WTC11 (cell line): ENCODE measurements around the gene ZMYND8. TPM values are rescaled to one million over a fixed set of nuclear protein-coding genes. Genes with fewer than 3 reads are reported as not detected.

Source experiments
- ATAC-seq: fragments of 200-7000 bp; cut with Tn5 transposase; 2 replicates; pipeline ENCODE4 v1.10.0; 2021; ENCODE audit warnings: mild to moderate bottlenecking, moderate library complexity
- CTCF ChIA-PET: fragments of 300-600 bp; sonication (Branson Sonifier 250); formaldehyde crosslinking; loops from one replicate; lab custom pipeline; 2021; ENCODE audit warnings: antibody characterized with exemption; lab: Charles Lee
- POLR2A ChIA-PET: fragments of 350-600 bp; sonication (Branson Sonifier 250); formaldehyde crosslinking; loops from one replicate; lab custom pipeline; 2021; ENCODE audit warnings: antibody characterized with exemption; lab: Charles Lee
- DNase-seq: peaks from one replicate; pipeline ENCODE4 v3.0.0; 2021; ENCODE audit warnings: low spot score
- H3K27ac Mint-ChIP-seq: 2 replicates; pipeline ENCODE4 v1.8.0; 2021; ENCODE audit warnings: mixed read lengths
- H3K27me3 Mint-ChIP-seq: 2 replicates; pipeline ENCODE4 v1.8.0; 2021; ENCODE audit warnings: low read depth, mild to moderate bottlenecking, moderate library complexity, mixed read lengths
- H3K36me3 Mint-ChIP-seq: 2 replicates; pipeline ENCODE4 v1.8.0; 2021; ENCODE audit warnings: mixed read lengths
- H3K4me1 Mint-ChIP-seq: 2 replicates; pipeline ENCODE4 v1.8.0; 2022; ENCODE audit warnings: mixed read lengths
- H3K4me3 Mint-ChIP-seq: 2 replicates; pipeline ENCODE4 v1.8.0; 2021; ENCODE audit warnings: mild to moderate bottlenecking, moderate library complexity, mixed read lengths
- H3K9me3 Mint-ChIP-seq: 2 replicates; pipeline ENCODE4 v1.8.0; 2021; ENCODE audit warnings: mixed read lengths
- AR ChIP-seq: fragments of 250-450 bp; sonication (Bioruptor Pico); IDR thresholded peaks from 2 replicates; pipeline ENCODE4 v1.9.0; 2021; ENCODE audit warnings: mild to moderate bottlenecking
- ATF3 ChIP-seq: sonication (generic); formaldehyde crosslinking; conservative IDR thresholded peaks from 2 replicates; pipeline ENCODE4 v1.8.1; 2022; ENCODE audit warnings: mild to moderate bottlenecking, missing genetic modification reagents
- CDX4 ChIP-seq: fragments of 250-450 bp; sonication (Bioruptor Pico); IDR thresholded peaks from 2 replicates; pipeline ENCODE4 v1.9.0; 2021; ENCODE audit warnings: moderate library complexity, mild to moderate bottlenecking, inconsistent platforms, borderline replicate concordance
- ERG ChIP-seq: fragments of 250-450 bp; sonication (Bioruptor Pico); IDR thresholded peaks from 2 replicates; pipeline ENCODE4 v1.8.0; 2021; ENCODE audit warnings: mild to moderate bottlenecking
- ETV6 ChIP-seq: sonication (generic); formaldehyde crosslinking; IDR thresholded peaks from 2 replicates; pipeline ENCODE4 v1.8.1; 2022; ENCODE audit warnings: mild to moderate bottlenecking, missing genetic modification reagents
- FOXJ3 ChIP-seq: sonication (generic); formaldehyde crosslinking; IDR thresholded peaks from 2 replicates; pipeline ENCODE4 v1.9.0; 2021; ENCODE audit warnings: missing genetic modification reagents, mild to moderate bottlenecking, borderline replicate concordance
- FOXP1 ChIP-seq: sonication (generic); formaldehyde crosslinking; IDR thresholded peaks from 2 replicates; pipeline ENCODE4 v1.8.0; 2022; ENCODE audit warnings: missing genetic modification reagents, mild to moderate bottlenecking, moderate library complexity, borderline replicate concordance
- GABPB1 ChIP-seq: sonication (generic); formaldehyde crosslinking; IDR thresholded peaks from 2 replicates; pipeline ENCODE4 v1.8.1; 2023; ENCODE audit warnings: mild to moderate bottlenecking, missing genetic modification reagents
- HMGA2 ChIP-seq: fragments of 250-450 bp; sonication (Bioruptor Pico); IDR thresholded peaks from 2 replicates; pipeline ENCODE4 v1.4.0; 2021; ENCODE audit warnings: mild to moderate bottlenecking, moderate library complexity
- HMGXB4 ChIP-seq: sonication (generic); formaldehyde crosslinking; IDR thresholded peaks from 2 replicates; pipeline ENCODE4 v1.8.1; 2023; ENCODE audit warnings: mild to moderate bottlenecking, moderate library complexity, missing genetic modification reagents
- IRF2 ChIP-seq: sonication (generic); formaldehyde crosslinking; IDR thresholded peaks from 2 replicates; pipeline ENCODE4 v1.8.0; 2022; ENCODE audit warnings: low read depth, missing genetic modification reagents, borderline replicate concordance
- RORB ChIP-seq: fragments of 250-450 bp; sonication (Bioruptor Pico); IDR thresholded peaks from 2 replicates; pipeline ENCODE4 v1.9.0; 2021; ENCODE audit warnings: mild to moderate bottlenecking
- SP1 ChIP-seq: sonication (generic); formaldehyde crosslinking; conservative IDR thresholded peaks from 2 replicates; pipeline ENCODE4 v1.8.1; 2022; ENCODE audit warnings: missing genetic modification reagents
- ZNF232 ChIP-seq: sonication (generic); formaldehyde crosslinking; IDR thresholded peaks from 2 replicates; pipeline ENCODE4 v1.8.0; 2022; ENCODE audit warnings: mild to moderate bottlenecking, missing genetic modification reagents
- ZNF423 ChIP-seq: fragments of 250-450 bp; sonication (Bioruptor Pico); IDR thresholded peaks from 2 replicates; pipeline ENCODE4 v2.1.2; 2022; ENCODE audit warnings: mild to moderate bottlenecking, moderate library complexity
- ZSCAN18 ChIP-seq: fragments of 250-450 bp; sonication (Bioruptor Pico); IDR thresholded peaks from 2 replicates; pipeline ENCODE4 v2.1.2; 2022; ENCODE audit warnings: mild to moderate bottlenecking, moderate library complexity
- total RNA-seq: library from RNA; stranded (reverse); gene quantifications from 3 replicates; pipeline ENCODE4 v1.2.3, GENCODE V29; 2021
- TF ChIP-seq, protein P1 (sequence below): sonication (generic); formaldehyde crosslinking; IDR thresholded peaks from 2 replicates; pipeline ENCODE4 v1.8.0; 2023; ENCODE audit warnings: mild to moderate bottlenecking, missing genetic modification reagents
- TF ChIP-seq, protein P2 (sequence below): sonication (generic); formaldehyde crosslinking; IDR thresholded peaks from 2 replicates; pipeline ENCODE4 v1.8.0; 2022; ENCODE audit warnings: mild to moderate bottlenecking, missing genetic modification reagents
- TF ChIP-seq, protein P3 (sequence below): sonication (generic); formaldehyde crosslinking; IDR thresholded peaks from 2 replicates; pipeline ENCODE4 v1.8.1; 2023; ENCODE audit warnings: mild to moderate bottlenecking, missing genetic modification reagents

ZMYND8 gene
- total RNA-seq, 1 experiment from 2014 or later: 114 TPM

DNA sequence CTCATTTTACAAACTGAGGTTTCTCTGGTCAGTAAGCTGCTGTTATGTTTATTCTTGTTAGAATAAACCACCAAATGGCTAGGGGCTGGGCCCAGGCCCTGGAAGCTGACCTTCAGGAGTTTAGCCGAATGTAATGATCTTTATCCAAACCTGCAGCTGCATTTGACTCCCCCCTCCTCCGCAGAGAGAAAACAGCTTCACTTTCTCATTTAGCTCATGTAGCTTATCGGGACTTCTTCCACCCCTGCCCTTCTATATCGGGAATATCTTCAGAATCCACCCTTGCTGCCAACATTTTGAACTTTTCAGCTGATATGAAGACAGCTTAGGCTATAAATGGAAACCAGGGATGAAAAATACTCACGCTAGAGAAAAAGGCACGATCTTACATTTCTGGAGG, 102.6 kb downstream of the ZMYND8 start:
- DNase-seq (no peak), ATAC-seq (no peak)
- H3K4me1 Mint-ChIP-seq: no peaks in the 10 kb centered on the region
- H3K36me3 Mint-ChIP-seq: peaks cover 70% of the 10 kb centered on the region
- CTCF ChIA-PET: interaction anchor here (0.7 to 4.4 kb wide), 2 partner anchors 130 to 248 kb away, joined by 3 to 16 read pairs; partner anchors contain the start of gene NCOA3
- H3K9me3 Mint-ChIP-seq: no peaks in the 10 kb centered on the region
- H3K27ac Mint-ChIP-seq: peak overlapping the region; percentile 93
- no peak overlapping the region for H3K4me3 Mint-ChIP-seq
- H3K27me3 Mint-ChIP-seq: no peaks in the 10 kb centered on the region
- POLR2A ChIA-PET: no interaction called here
- TF ChIP-seq FOXJ3 (CRISPR knock-in tag) (no peak), HMGXB4 (CRISPR knock-in tag) (no peak), ERG (no peak), ATF3 (CRISPR knock-in tag) (no peak), GABPB1 (CRISPR knock-in tag) (no peak), FOXP1 (no peak)
- TF ChIP-seq, protein P1, sequence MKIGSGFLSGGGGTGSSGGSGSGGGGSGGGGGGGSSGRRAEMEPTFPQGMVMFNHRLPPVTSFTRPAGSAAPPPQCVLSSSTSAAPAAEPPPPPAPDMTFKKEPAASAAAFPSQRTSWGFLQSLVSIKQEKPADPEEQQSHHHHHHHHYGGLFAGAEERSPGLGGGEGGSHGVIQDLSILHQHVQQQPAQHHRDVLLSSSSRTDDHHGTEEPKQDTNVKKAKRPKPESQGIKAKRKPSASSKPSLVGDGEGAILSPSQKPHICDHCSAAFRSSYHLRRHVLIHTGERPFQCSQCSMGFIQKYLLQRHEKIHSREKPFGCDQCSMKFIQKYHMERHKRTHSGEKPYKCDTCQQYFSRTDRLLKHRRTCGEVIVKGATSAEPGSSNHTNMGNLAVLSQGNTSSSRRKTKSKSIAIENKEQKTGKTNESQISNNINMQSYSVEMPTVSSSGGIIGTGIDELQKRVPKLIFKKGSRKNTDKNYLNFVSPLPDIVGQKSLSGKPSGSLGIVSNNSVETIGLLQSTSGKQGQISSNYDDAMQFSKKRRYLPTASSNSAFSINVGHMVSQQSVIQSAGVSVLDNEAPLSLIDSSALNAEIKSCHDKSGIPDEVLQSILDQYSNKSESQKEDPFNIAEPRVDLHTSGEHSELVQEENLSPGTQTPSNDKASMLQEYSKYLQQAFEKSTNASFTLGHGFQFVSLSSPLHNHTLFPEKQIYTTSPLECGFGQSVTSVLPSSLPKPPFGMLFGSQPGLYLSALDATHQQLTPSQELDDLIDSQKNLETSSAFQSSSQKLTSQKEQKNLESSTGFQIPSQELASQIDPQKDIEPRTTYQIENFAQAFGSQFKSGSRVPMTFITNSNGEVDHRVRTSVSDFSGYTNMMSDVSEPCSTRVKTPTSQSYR: no peak
- TF ChIP-seq, protein P2, sequence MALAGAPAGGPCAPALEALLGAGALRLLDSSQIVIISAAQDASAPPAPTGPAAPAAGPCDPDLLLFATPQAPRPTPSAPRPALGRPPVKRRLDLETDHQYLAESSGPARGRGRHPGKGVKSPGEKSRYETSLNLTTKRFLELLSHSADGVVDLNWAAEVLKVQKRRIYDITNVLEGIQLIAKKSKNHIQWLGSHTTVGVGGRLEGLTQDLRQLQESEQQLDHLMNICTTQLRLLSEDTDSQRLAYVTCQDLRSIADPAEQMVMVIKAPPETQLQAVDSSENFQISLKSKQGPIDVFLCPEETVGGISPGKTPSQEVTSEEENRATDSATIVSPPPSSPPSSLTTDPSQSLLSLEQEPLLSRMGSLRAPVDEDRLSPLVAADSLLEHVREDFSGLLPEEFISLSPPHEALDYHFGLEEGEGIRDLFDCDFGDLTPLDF (CRISPR knock-in tag): no peak

GRCh38 chr20:47252879-47253307, 103.6 kb downstream of the ZMYND8 start:
- DNase-seq: no peak
- Mint-ChIP-seq H3K27ac (peak overlapping the region; percentile 86; the same call in 1 of the 2 replicates), H3K9me3 (no peaks in the 10 kb centered on the region), H3K27me3 (no peaks in the 10 kb centered on the region), H3K36me3 (peaks cover 70% of the 10 kb centered on the region), H3K4me1 (no peaks in the 10 kb centered on the region), H3K4me3 (no peak overlapping the region)
- CTCF ChIA-PET: interaction anchor here (4.4 kb wide), 1 partner anchor 131 kb away, joined by 16 read pairs; no protein-coding TSS in a partner anchor
- no peak for ATAC-seq
- POLR2A ChIA-PET: no interaction called here
- TF ChIP-seq IRF2 (CRISPR knock-in tag) (no peak), HMGA2 (CRISPR knock-in tag) (no peak), ZNF232 (CRISPR knock-in tag) (no peak), ZNF423 (CRISPR knock-in tag) (no peak), SP1 (CRISPR knock-in tag) (no peak), AR (CRISPR knock-in tag) (no peak), ZSCAN18 (CRISPR knock-in tag) (no peak), CDX4 (no peak), FOXJ3 (CRISPR knock-in tag) (no peak), RORB (CRISPR knock-in tag) (no peak), ETV6 (CRISPR knock-in tag) (no peak)
- TF ChIP-seq, protein P3, sequence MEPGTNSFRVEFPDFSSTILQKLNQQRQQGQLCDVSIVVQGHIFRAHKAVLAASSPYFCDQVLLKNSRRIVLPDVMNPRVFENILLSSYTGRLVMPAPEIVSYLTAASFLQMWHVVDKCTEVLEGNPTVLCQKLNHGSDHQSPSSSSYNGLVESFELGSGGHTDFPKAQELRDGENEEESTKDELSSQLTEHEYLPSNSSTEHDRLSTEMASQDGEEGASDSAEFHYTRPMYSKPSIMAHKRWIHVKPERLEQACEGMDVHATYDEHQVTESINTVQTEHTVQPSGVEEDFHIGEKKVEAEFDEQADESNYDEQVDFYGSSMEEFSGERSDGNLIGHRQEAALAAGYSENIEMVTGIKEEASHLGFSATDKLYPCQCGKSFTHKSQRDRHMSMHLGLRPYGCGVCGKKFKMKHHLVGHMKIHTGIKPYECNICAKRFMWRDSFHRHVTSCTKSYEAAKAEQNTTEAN (CRISPR knock-in tag): no peak
